Esophagus (tissue), 2 donors: ENCODE results near the gene SH3RF2. TPM values are rescaled to one million over a fixed set of nuclear protein-coding genes. Genes with fewer than 3 reads are reported as not detected.
"Not testable (repeated sequence)": the region's sequence is repeated elsewhere in the genome, so short reads cannot be mapped to it uniquely, and the experiment has no call there.

ENCODE experiments used
- H3K27ac ChIP-seq, 2 donors: one replicate each; pipeline ENCODE4 v1.5.1; 2013; ENCODE audit warnings: low read depth in 2 of 2, mild to moderate bottlenecking in 2 of 2, inconsistent platforms in 1 of 2, low read length in 1 of 2, moderate library complexity in 1 of 2
- H3K27me3 ChIP-seq, 2 donors: one replicate each; pipeline ENCODE4 v1.6.1; 2013; ENCODE audit warnings: low read length in 2 of 2, control low read depth in 1 of 2, mild to moderate bottlenecking in 1 of 2; ENCODE audit not compliant: insufficient read depth in 2 of 2, control insufficient read depth in 1 of 2
- H3K36me3 ChIP-seq, 2 donors: one replicate each; pipeline ENCODE4 v1.6.1; 2013; ENCODE audit warnings: low read length in 1 of 2; ENCODE audit not compliant: control insufficient read depth in 2 of 2, insufficient read depth in 2 of 2
- H3K4me1 ChIP-seq, 2 donors: one replicate each; pipeline ENCODE4 v1.6.1; 2013; ENCODE audit warnings: low read length in 1 of 2; ENCODE audit not compliant: control insufficient read depth in 2 of 2, insufficient read depth in 2 of 2
- H3K4me3 ChIP-seq, 2 donors: one replicate each; pipeline ENCODE4 v1.5.1; 2013; ENCODE audit warnings: low read length in 2 of 2, mild to moderate bottlenecking in 2 of 2, low read depth in 1 of 2, moderate library complexity in 1 of 2
- H3K9me3 ChIP-seq, 2 donors: one replicate each; pipeline ENCODE4 v1.6.1; 2013; ENCODE audit warnings: mild to moderate bottlenecking in 2 of 2, low read depth in 1 of 2, low read length in 1 of 2, moderate library complexity in 1 of 2; ENCODE audit not compliant: control insufficient read depth in 2 of 2, insufficient read depth in 1 of 2
- WGBS, 2 donors: extraction: QIAGEN DNeasy Blood & Tissue Kit; methylation state at CpG; one replicate each; pipeline ENCODE4 v1.1.7; 2013; 5-methylcytosine and 5-hydroxymethylcytosine counted together
- polyA plus RNA-seq, 2 donors: library from polyadenylated mRNA; stranded (reverse); fragments of 200-250 nt; gene quantifications; one replicate each; pipeline ENCODE4 v1.2.3, GENCODE V29; 2013
- donor health status: healthy with polysubstance abuse.
- donor health status: Bipolar disorder and iron deficiency.

SH3RF2 gene
- polyA plus RNA-seq, 2 donors = 24.9 to 43.2 TPM

- Histone ChIP-seq H3K9me3 (no peaks in the 10 kb centered on the region), H3K27ac (no peak overlapping the region), H3K27me3 (no peaks in the 10 kb centered on the region), H3K4me3 (no peak overlapping the region), H3K36me3 (peaks cover 0 to 2% of the 10 kb centered on the region in 2 donors), H3K4me1 (no peaks in the 10 kb centered on the region)
- WGBS, 2 donors = 82 to 85% methylated on average over 6 of the region's 6 CpGs
These were observed 70.3 kb downstream of the SH3RF2 start for GRCh38 chr5:146006470-146007190.

GRCh38 chr5:146007270-146007669 is 70.9 kb downstream of the SH3RF2 start:
- Histone ChIP-seq H3K9me3 (no peaks in the 10 kb centered on the region), H3K27me3 (no peaks in the 10 kb centered on the region), H3K4me1 (no peaks in the 10 kb centered on the region), H3K4me3 (no peak overlapping the region), H3K36me3 (peaks cover 0 to 2% of the 10 kb centered on the region in 2 donors), H3K27ac (no peak overlapping the region)
- WGBS, 2 donors = 65 to 74% methylated on average over 3 of the region's 3 CpGs

GRCh38 chr5:146007989-146008388 is 71.6 kb downstream of the SH3RF2 start:
- Histone ChIP-seq H3K36me3 (peaks cover 0 to 2% of the 10 kb centered on the region in 2 donors), H3K4me3 (no peak overlapping the region), H3K27ac (no peak overlapping the region), H3K9me3 (no peaks in the 10 kb centered on the region), H3K4me1 (no peaks in the 10 kb centered on the region), H3K27me3 (no peaks in the 10 kb centered on the region)
- 71 to 72% methylated on average over 4 of the region's 4 CpGs for WGBS, 2 donors

DNA sequence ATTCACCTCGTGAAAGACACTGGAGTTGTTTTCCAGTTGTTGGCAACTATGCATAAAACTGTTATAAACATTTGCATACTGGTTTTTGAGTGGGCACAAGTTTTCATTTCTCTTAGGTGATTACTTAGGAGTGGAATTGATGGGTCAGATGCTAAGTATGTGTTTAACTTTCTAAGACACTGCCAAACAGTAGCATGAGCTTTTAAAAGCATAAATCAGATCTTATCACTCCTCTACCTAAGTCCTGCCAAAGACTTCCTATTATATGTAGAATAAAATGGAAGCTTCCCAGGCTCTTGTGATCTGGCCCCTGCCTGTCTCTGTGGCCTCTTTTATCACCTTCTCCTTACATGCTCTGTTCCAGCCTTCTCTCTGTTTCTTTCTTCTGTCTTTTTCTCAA is 72.6 kb downstream of the SH3RF2 start:
- H3K27ac ChIP-seq = no peak overlapping the region
- no peaks in the 10 kb centered on the region for H3K4me1 ChIP-seq
- no peaks in the 10 kb centered on the region for H3K9me3 ChIP-seq

DNA sequence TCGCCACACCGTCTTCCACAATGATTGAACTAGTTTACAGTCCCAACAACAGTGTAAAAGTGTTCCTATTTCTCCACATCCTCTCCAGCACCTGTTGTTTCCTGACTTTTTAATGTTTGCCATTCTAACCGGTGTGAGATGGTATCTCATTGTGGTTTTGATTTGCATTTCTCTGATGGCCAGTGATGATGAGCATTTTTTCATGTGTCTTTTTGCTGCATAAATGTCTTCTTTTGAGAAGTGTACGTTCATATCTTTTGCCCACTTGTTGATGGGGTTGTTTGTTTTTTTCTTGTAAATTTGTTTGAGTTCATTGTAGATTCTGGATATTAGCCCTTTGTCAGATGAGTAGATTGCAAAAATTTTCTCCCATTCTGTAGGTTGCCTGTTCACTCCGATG is 74.1 kb downstream of the SH3RF2 start:
- not testable (repeated sequence) for H3K27me3 ChIP-seq, H3K27ac ChIP-seq, H3K9me3 ChIP-seq, H3K36me3 ChIP-seq, H3K4me1 ChIP-seq, H3K4me3 ChIP-seq
- 71 to 80% methylated on average over 5 of the region's 5 CpGs for WGBS, 2 donors

More for the DNA sequence above, 72.6 kb downstream of the SH3RF2 start:
- Histone ChIP-seq H3K4me3 (no peak overlapping the region), H3K36me3 (peaks cover 0 to 6% of the 10 kb centered on the region in 2 donors), H3K27me3 (no peaks in the 10 kb centered on the region)
- 67 to 74% methylated on average over 1 of the region's 1 CpG for whole genome bisulfite sequencing, 2 donors

- H3K9me3 ChIP-seq = no peaks in the 10 kb centered on the region
- no peaks in the 10 kb centered on the region for H3K27me3 ChIP-seq
- no peaks in the 10 kb centered on the region for H3K4me1 ChIP-seq
- 80 to 89% methylated on average over 9 of the region's 9 CpGs for WGBS, 2 donors
- no peak overlapping the region for H3K4me3 ChIP-seq
- H3K36me3 ChIP-seq = peaks cover 0 to 8% of the 10 kb centered on the region in 2 donors
- no peak overlapping the region for H3K27ac ChIP-seq
These were observed 77.4 kb downstream of the SH3RF2 start for GRCh38 chr5:146013761-146014160.

GRCh38 chr5:146015001-146015400 is 78.6 kb downstream of the SH3RF2 start:
- 85 to 86% methylated on average over 1 of the region's 1 CpG for WGBS, 2 donors
- Histone ChIP-seq H3K27me3 (no peaks in the 10 kb centered on the region), H3K4me3 (no peak overlapping the region), H3K9me3 (no peaks in the 10 kb centered on the region), H3K4me1 (no peaks in the 10 kb centered on the region), H3K27ac (no peak overlapping the region), H3K36me3 (peaks cover 0 to 8% of the 10 kb centered on the region in 2 donors)

DNA sequence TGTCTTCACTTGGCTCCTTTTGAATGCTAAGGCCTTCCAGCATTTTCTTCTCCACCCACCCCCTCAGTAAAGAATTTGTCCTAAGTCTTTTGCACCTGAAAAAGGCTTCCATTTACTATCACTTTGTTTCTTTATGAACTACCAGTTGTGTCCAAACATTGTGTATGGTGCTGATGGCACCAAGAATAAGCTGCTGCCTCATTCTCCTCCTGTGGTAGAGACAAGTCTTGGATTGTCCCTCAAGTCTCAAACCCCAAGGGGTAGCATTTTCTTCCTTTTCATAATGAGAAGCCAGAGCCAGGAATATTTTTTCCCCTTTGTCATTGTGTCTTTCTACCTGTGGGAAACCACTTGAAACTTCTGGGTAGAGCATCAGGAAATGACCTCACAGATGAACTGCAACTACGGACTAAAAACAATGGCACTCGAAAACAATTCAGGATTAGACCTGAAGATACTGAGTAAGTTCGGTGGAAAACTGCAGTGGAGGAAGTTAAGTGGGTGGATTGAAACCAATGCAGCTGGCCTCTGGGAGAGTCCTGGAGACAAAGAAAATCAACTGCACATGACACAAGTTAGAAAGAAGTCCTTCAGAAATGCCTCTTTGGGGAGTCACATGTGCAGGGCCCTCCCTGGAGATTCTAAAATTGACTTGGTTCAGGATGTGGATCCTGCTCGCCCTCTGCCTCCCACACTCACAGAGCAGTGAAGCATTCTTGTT is 80.5 kb downstream of the SH3RF2 start:
- no peaks in the 10 kb centered on the region for H3K4me1 ChIP-seq
- H3K4me3 ChIP-seq = no peak overlapping the region
- H3K36me3 ChIP-seq = peaks cover 0 to 8% of the 10 kb centered on the region in 2 donors
- no peaks in the 10 kb centered on the region for H3K27me3 ChIP-seq
- H3K27ac ChIP-seq = no peak overlapping the region
- H3K9me3 ChIP-seq = no peaks in the 10 kb centered on the region
- 70% methylated on average over 4 of the region's 4 CpGs for WGBS, 2 donors

- H3K36me3 ChIP-seq = peaks cover 0 to 4% of the 10 kb centered on the region in 2 donors
- no peaks in the 10 kb centered on the region for H3K4me1 ChIP-seq
- no peaks in the 10 kb centered on the region for H3K27me3 ChIP-seq
- H3K4me3 ChIP-seq = no peak overlapping the region
- no peaks in the 10 kb centered on the region for H3K9me3 ChIP-seq
- no peak overlapping the region for H3K27ac ChIP-seq
- WGBS, 2 donors = 71 to 83% methylated on average over 5 of the region's 5 CpGs
These were observed 82.4 kb downstream of the SH3RF2 start for GRCh38 chr5:146018514-146019375.
